Measurements from ENCODE around the gene ZNF157. TPM values are rescaled to one million over a fixed set of nuclear protein-coding genes. Genes with fewer than 3 reads are reported as not detected.

The ZNF157 gene
- total RNA-seq, 4 donors from 2014 or later, result 0.14 to 0.32 TPM; not detected in 2

DNA sequence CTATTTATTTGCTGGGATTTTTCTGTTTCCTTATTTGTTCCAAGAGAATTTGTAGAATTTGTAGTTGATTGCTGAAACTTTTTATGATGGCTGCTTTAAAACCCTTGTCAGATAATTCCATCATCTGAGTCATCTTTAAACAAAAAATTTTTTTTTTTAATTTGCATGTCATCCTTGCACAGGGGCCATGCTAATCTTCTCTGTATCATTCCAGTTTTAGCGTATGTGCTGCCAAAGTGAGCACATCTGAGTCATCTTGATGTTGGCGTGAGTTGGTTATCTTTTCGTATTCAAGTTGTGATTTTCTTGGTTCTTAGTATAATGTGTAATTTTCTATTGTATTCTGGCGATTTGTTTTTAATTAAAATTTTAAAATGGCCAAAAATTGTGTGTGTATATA lies 18.7 kb upstream of the ZNF157 start:
- Histone ChIP-seq H3K9me3 (no peaks in the 10 kb centered on the region), H3K27me3 (no peaks in the 10 kb centered on the region), H3K27ac (no peak overlapping the region), H3K36me3 (no peaks in the 10 kb centered on the region), H3K4me1 (no peaks in the 10 kb centered on the region), H3K4me3 (no peak overlapping the region)
- WGBS, 2 donors (ENCODE audit: low coverage in 1 of 2), result 65 to 95% methylated on average over 3 to 4 of the region's 4 CpGs
- TF ChIP-seq POLR2A (IDR thresholded peaks at IDR 0.05), result no peak
- TF ChIP-seq, protein P1, sequence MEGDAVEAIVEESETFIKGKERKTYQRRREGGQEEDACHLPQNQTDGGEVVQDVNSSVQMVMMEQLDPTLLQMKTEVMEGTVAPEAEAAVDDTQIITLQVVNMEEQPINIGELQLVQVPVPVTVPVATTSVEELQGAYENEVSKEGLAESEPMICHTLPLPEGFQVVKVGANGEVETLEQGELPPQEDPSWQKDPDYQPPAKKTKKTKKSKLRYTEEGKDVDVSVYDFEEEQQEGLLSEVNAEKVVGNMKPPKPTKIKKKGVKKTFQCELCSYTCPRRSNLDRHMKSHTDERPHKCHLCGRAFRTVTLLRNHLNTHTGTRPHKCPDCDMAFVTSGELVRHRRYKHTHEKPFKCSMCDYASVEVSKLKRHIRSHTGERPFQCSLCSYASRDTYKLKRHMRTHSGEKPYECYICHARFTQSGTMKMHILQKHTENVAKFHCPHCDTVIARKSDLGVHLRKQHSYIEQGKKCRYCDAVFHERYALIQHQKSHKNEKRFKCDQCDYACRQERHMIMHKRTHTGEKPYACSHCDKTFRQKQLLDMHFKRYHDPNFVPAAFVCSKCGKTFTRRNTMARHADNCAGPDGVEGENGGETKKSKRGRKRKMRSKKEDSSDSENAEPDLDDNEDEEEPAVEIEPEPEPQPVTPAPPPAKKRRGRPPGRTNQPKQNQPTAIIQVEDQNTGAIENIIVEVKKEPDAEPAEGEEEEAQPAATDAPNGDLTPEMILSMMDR (IDR thresholded peaks at IDR 0.05), result no peak
- TF ChIP-seq POLR2AphosphoS5 (IDR thresholded peaks at IDR 0.05), result no peak
- TF ChIP-seq EP300 (IDR thresholded peaks at IDR 0.05; ENCODE audit: low read depth), result no peak
- no peak for DNase-seq
- in situ Hi-C loops (cut with MboI; ENCODE audit: low pct_ligation_motif_present in 1 of 4, low pct_unique_long_range_greater_than_20kb in 1 of 4, low sequenced_read_pairs in 3 of 4), result no loop called here
- intact Hi-C loops (cut with DNase I; ENCODE audit: low total_unique reads), result no loop called here

DNA sequence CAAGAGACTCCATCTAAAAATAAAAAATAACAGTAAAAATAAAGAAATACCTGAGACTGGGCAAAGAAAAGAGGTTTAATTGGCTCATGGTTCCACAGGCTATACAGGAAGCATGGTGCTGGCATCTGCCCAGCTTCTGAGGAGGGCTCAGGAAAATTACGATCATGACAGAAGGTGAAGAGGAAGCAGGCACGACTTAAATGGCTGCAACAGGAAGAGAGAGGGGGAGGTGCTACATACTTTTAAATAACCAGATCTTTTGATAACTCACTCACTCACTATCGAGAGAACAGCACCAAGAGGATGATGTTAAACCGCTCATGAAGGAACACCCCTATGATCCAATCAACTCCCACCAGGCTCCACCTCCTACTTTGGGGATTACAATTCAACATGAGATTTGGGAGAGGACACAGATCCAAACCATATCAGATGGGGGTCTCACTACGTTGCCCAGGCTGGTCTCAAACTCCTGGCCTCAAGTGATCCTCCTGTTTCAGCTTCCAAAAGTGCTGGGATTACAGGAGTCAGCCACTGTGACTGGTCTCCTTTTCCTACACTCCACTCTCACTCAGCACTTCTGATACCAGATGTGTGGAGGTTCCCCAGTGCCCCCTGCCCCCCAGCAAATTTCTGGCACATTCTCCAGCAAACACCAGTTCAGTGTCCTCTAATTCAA lies 11.9 kb upstream of the ZNF157 start:
- H3K4me1 ChIP-seq, result no peaks in the 10 kb centered on the region
- in situ Hi-C loops (cut with MboI; ENCODE audit: low pct_ligation_motif_present in 1 of 4, low pct_unique_long_range_greater_than_20kb in 1 of 4, low sequenced_read_pairs in 3 of 4), result no loop called here
- no peaks in the 10 kb centered on the region for H3K27me3 ChIP-seq
- H3K36me3 ChIP-seq, result no peaks in the 10 kb centered on the region
- H3K9me3 ChIP-seq, result no peaks in the 10 kb centered on the region
- intact Hi-C loops (cut with DNase I; ENCODE audit: low total_unique reads), result no loop called here
- 42% methylated on average over 5 of the region's 5 CpGs; no CpG with 5 or more reads in 1 of the 2 donors for WGBS, 2 donors (ENCODE audit: low coverage in 1 of 2)
- H3K27ac ChIP-seq, result no peak overlapping the region
- TF ChIP-seq POLR2A (IDR thresholded peaks at IDR 0.05) (no peak), EP300 (IDR thresholded peaks at IDR 0.05; ENCODE audit: low read depth) (no peak), POLR2AphosphoS5 (IDR thresholded peaks at IDR 0.05) (no peak)
- TF ChIP-seq, protein P1 (IDR thresholded peaks at IDR 0.05), result no peak
- DNase-seq, result no peak
- no peak overlapping the region for H3K4me3 ChIP-seq

DNA sequence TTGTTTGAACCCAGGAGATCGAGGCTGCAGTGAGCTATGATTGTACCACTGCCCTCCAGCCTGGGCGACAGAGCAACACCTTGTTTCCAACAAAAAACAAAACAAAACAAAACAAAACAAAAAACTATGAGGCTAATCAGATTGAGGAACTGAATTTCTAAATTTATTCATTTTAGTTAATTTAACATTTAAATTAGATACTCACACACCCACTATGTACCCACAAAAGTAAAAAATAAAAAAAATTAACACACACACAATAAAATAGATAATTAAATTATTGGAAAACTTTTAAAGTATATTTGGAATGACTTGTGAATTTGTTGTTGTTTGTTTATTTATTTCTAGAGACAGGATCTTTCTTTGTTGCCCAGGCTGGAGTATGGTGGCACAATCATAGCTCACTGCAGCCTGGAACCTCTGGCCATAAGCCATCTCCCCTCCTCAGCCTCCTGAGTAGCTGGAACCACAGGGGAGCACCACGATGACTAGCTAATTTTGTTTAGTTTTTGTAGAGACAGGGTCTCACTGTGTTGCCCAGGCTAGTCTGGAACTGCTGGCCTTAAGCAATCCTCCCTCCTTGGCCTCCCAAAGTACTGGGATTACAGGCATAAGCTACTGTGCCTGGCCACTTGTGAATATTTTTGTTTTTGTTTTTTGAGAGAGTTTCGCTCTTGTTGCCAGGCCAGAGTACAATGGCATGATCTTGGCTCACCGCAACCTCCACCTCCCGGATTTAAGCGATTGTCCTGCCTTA lies 9.8 kb upstream of the ZNF157 start:
- Histone ChIP-seq H3K4me1 (no peaks in the 10 kb centered on the region), H3K36me3 (no peaks in the 10 kb centered on the region), H3K9me3 (no peaks in the 10 kb centered on the region), H3K27ac (no peak overlapping the region), H3K4me3 (no peak overlapping the region), H3K27me3 (no peaks in the 10 kb centered on the region)
- in situ Hi-C loops (cut with MboI; ENCODE audit: low pct_ligation_motif_present in 1 of 4, low pct_unique_long_range_greater_than_20kb in 1 of 4, low sequenced_read_pairs in 3 of 4), result no loop called here
- no peak for DNase-seq
- WGBS, 2 donors (ENCODE audit: low coverage in 1 of 2), result 77% methylated on average over 7 of the region's 7 CpGs; no CpG with 5 or more reads in 1 of the 2 donors
- intact Hi-C loops (cut with DNase I; ENCODE audit: low total_unique reads), result no loop called here
- no peak for TF ChIP-seq POLR2A (IDR thresholded peaks at IDR 0.05)
- TF ChIP-seq, protein P1 (IDR thresholded peaks at IDR 0.05), result no peak
- no peak for TF ChIP-seq EP300 (IDR thresholded peaks at IDR 0.05; ENCODE audit: low read depth)
- TF ChIP-seq POLR2AphosphoS5 (IDR thresholded peaks at IDR 0.05), result no peak
